ENCODE data around the gene APOL3. TPM values are rescaled to one million over a fixed set of nuclear protein-coding genes. Genes with fewer than 3 reads are reported as not detected.
"Not testable (repeated sequence)": the region's sequence is repeated elsewhere in the genome, so short reads cannot be mapped to it uniquely, and the experiment has no call there.

APOL3 gene
- total RNA-seq, 1 donor from 2014 or later = 77.0 TPM

DNA sequence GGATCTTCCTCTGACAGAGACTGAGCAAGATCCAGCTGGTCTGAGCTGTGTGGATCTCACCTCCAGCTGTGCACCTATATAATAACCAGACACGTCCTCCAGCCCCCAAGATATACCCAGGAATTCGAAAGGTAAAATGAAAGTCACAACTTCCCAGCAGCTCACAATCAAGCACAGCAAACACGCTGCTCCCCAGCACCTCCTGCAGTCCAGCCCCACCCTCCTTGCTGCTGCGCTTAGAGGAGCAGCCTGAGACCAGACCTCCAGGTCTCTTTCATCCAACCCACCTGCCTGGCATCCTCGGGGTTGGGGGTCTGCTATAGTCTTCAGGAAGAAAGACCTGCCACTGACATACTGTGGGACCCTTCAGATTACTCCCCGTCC is 44.1 kb upstream of the APOL3 start:
- ATAC-seq = peak in 1 of 2 donors; percentile 78

DNA sequence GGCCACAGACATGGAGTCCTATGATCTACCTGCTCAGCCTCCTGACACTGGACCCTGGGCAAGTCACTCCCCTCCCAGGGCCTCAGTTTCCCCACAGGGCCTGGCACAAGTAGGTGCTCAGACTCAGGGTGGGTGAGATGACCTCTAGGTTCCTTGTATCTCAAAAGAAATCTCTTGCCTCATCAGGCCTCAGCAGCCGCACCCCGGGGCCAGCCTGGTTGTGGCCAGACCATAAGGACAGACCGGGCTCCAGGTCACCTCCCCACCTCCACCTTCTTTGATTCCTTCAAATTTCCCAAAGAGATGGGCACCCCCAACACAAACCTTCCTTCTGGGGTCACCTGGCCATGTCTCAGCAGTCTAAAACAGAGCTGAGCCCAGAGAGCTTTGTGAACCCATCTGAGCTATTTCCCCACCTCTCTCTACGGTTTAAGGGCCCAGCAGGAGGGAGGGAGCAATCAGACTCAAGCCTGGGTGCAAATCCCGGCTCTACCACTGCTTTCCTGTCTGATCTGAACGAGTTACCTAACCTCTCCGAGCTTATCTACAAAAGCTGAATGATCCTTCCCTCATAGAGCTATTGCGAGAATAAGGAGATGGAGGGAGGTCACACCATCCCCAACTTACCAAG is 43.6 kb upstream of the APOL3 start:
- Histone ChIP-seq H3K27me3 (ENCODE audit: low read depth) (no peaks in the 10 kb centered on the region), H3K4me3 (no peak overlapping the region), H3K4me1 (peaks cover 27% of the 10 kb centered on the region), H3K9me3 (no peaks in the 10 kb centered on the region), H3K27ac (no peak overlapping the region), H3K36me3 (no peaks in the 10 kb centered on the region)
- intact Hi-C loops (cut with DNase I) = no loop called here
- no peak for DNase-seq
- ATAC-seq = peak in 1 of 2 donors; percentile 47
- TF ChIP-seq, protein P1, sequence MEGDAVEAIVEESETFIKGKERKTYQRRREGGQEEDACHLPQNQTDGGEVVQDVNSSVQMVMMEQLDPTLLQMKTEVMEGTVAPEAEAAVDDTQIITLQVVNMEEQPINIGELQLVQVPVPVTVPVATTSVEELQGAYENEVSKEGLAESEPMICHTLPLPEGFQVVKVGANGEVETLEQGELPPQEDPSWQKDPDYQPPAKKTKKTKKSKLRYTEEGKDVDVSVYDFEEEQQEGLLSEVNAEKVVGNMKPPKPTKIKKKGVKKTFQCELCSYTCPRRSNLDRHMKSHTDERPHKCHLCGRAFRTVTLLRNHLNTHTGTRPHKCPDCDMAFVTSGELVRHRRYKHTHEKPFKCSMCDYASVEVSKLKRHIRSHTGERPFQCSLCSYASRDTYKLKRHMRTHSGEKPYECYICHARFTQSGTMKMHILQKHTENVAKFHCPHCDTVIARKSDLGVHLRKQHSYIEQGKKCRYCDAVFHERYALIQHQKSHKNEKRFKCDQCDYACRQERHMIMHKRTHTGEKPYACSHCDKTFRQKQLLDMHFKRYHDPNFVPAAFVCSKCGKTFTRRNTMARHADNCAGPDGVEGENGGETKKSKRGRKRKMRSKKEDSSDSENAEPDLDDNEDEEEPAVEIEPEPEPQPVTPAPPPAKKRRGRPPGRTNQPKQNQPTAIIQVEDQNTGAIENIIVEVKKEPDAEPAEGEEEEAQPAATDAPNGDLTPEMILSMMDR (IDR thresholded peaks at IDR 0.05) = no peak

More for the DNA sequence above, 44.1 kb upstream of the APOL3 start:
- DNase-seq = no peak
- H3K4me3 ChIP-seq = no peak overlapping the region
- intact Hi-C loops (cut with DNase I) = no loop called here
- no peak overlapping the region for H3K27ac ChIP-seq
- H3K9me3 ChIP-seq = no peaks in the 10 kb centered on the region
- peaks cover 22% of the 10 kb centered on the region for H3K4me1 ChIP-seq
- H3K27me3 ChIP-seq (ENCODE audit: low read depth) = no peaks in the 10 kb centered on the region
- TF ChIP-seq, protein P1 (IDR thresholded peaks at IDR 0.05) = no peak
- H3K36me3 ChIP-seq = no peaks in the 10 kb centered on the region

GRCh38 chr22:36203441-36203840 is 42.9 kb upstream of the APOL3 start:
- intact Hi-C loops (cut with DNase I); H3K27ac ChIP-seq; H3K4me3 ChIP-seq; H3K36me3 ChIP-seq; H3K9me3 ChIP-seq; H3K27me3 ChIP-seq (ENCODE audit: low read depth); DNase-seq; ATAC-seq: not testable (repeated sequence)
- peaks cover 24% of the 10 kb centered on the region for H3K4me1 ChIP-seq

GRCh38 chr22:36202906-36203305 is 42.4 kb upstream of the APOL3 start:
- peaks cover 24% of the 10 kb centered on the region for H3K4me1 ChIP-seq
- H3K36me3 ChIP-seq; H3K4me3 ChIP-seq; H3K9me3 ChIP-seq; intact Hi-C loops (cut with DNase I); H3K27me3 ChIP-seq (ENCODE audit: low read depth): not testable (repeated sequence)
- H3K27ac ChIP-seq = peak overlapping the region; percentile 18
- ATAC-seq = peak in 1 of 2 donors; percentile 48
- TF ChIP-seq, protein P1 (IDR thresholded peaks at IDR 0.05) = peak; percentile 7
- peak; percentile 52 for DNase-seq

- H3K27ac ChIP-seq = peak within 1 kb of the TSS; percentile 60
- no peaks in the 10 kb centered on the region for H3K9me3 ChIP-seq
- H3K4me1 ChIP-seq = peaks cover 35% of the 10 kb centered on the region
- peak within 1 kb of the TSS; percentile 38 for H3K4me3 ChIP-seq
- no peaks in the 10 kb centered on the region for H3K27me3 ChIP-seq (ENCODE audit: low read depth)
- intact Hi-C loops (cut with DNase I) = no loop called here
- ATAC-seq (peak; percentile 67 to 84), DNase-seq (peak; percentile 82)
- H3K36me3 ChIP-seq = no peaks in the 10 kb centered on the region
- TF ChIP-seq, protein P1 (IDR thresholded peaks at IDR 0.05) = no peak
These were observed 41.2 kb upstream of the APOL3 start, which contains the start of gene APOL4 for GRCh38 chr22:36201630-36202319. TSS of gene APOL4 (minus strand) at chr22:36201809. CDS start at chr22:36201734, 75 bp downstream.

DNA sequence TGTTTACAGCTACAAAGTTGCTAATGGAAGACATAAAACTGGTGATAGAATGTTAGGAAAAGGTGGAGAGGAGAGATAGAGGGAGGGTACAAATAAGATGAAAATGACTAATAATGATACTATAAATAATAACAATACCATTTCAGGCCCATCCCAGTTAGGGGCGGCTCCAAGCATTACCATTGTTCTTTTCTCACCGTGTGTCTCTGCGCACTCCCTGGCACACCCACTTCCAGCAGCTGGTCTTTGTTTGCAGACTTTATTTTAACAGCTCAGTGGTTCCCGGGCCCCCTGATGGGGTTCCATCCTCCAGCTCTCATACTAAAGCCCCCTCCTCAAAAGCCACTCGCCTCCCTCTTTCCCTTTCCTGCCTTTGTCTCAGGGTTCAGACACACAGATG is 40.5 kb upstream of the APOL3 start:
- ATAC-seq = not testable (repeated sequence)

More for the DNA sequence above, 40.5 kb upstream of the APOL3 start:
- H3K36me3 ChIP-seq; H3K27me3 ChIP-seq (ENCODE audit: low read depth); DNase-seq; H3K9me3 ChIP-seq; intact Hi-C loops (cut with DNase I): not testable (repeated sequence)
- Histone ChIP-seq H3K27ac (peak overlapping the region; percentile 60), H3K4me1 (peaks cover 37% of the 10 kb centered on the region), H3K4me3 (peak overlapping the region; percentile 38)
